Amniotic stem cell (primary cell): Measurements from ENCODE around the gene INF2.
"Not testable (repeated sequence)": the region's sequence is repeated elsewhere in the genome, so short reads cannot be mapped to it uniquely, and the experiment has no call there.

ENCODE experiments used
- DNase-seq: peaks from one replicate; lab custom pipeline; 2025; lab: John Stamatoyannopoulos, UW

INF2 gene

GRCh38 chr14:104657101-104657524 lies 32.3 kb upstream of the INF2 start:
- no peak for DNase-seq

- DNase-seq, result no peak
Measured at GRCh38 chr14:104657563-104658324, 31.7 kb upstream of the INF2 start.

- no peak for DNase-seq
Measured at GRCh38 chr14:104658325-104658712, 31.1 kb upstream of the INF2 start.

- DNase-seq, result no peak
Measured at GRCh38 chr14:104659146-104659545, 30.3 kb upstream of the INF2 start.

DNA sequence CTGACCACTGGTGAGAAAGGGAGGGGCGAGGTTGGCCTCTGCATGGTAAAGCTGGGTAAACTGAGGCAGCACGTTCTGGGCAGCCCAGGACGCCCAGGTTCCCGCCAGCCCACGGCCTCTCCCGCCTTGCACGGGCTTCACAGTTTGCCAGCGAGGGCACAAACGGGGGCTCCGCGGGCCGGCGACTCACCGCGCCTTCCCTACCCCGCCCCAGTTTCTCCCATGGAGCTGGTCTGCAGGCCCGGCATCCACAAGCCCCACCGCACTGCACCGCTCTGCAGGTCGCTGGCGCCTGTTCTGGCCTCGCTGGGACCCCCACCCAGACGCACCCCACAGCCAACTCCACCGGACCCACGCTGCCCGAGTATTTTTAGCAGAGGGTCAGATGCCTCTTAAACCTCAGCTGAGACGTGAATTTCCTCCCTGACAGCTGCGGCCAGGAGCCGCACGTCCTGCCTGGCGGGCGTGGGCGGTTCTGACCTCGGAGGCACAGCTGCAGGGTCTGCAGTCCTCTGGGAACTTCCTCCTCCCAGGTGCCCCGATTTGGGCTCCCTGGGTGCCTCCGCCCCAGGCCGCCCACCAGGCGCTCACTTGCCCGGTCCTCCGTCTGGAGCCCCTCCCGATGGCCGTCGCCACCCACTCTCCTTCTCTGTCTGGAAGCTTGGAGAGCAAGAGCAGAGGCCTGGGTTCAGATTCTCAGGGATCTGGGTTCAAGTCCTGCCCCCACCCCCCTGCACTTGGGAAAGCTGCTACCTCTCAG lies 29.5 kb upstream of the INF2 start:
- no peak for DNase-seq

- DNase-seq, result no peak
Measured at GRCh38 chr14:104660597-104660996, 28.8 kb upstream of the INF2 start.

- no peak for DNase-seq
Measured at GRCh38 chr14:104661086-104661485, 28.3 kb upstream of the INF2 start.

GRCh38 chr14:104661528-104662157 lies 27.8 kb upstream of the INF2 start:
- not testable (repeated sequence) for DNase-seq

- not testable (repeated sequence) for DNase-seq
Measured at GRCh38 chr14:104662472-104662871, 26.9 kb upstream of the INF2 start.

GRCh38 chr14:104664107-104664506 lies 25.3 kb upstream of the INF2 start:
- DNase-seq, result no peak

GRCh38 chr14:104664588-104664987 lies 24.8 kb upstream of the INF2 start:
- no peak for DNase-seq

DNA sequence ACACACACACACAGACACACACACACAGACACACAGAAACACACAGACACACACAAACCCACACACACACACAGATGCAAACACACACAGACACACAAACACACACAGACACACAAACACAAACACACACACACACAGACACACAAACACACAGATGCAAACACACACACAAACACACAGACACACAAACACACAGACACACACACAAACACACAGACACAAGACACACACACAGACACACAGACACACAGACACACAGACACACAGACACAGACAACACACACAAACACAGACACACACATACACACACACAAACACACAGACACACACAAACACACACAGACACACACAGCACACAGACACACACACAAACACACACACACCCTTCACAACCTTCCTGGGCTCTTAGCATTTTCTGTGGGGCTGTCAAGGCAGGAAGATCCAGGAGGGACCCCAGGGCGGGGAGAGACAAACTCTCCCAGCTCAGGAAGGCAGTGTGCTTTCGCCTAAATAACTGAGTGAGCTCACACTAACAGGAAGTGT lies 24.2 kb upstream of the INF2 start:
- no peak for DNase-seq

DNA sequence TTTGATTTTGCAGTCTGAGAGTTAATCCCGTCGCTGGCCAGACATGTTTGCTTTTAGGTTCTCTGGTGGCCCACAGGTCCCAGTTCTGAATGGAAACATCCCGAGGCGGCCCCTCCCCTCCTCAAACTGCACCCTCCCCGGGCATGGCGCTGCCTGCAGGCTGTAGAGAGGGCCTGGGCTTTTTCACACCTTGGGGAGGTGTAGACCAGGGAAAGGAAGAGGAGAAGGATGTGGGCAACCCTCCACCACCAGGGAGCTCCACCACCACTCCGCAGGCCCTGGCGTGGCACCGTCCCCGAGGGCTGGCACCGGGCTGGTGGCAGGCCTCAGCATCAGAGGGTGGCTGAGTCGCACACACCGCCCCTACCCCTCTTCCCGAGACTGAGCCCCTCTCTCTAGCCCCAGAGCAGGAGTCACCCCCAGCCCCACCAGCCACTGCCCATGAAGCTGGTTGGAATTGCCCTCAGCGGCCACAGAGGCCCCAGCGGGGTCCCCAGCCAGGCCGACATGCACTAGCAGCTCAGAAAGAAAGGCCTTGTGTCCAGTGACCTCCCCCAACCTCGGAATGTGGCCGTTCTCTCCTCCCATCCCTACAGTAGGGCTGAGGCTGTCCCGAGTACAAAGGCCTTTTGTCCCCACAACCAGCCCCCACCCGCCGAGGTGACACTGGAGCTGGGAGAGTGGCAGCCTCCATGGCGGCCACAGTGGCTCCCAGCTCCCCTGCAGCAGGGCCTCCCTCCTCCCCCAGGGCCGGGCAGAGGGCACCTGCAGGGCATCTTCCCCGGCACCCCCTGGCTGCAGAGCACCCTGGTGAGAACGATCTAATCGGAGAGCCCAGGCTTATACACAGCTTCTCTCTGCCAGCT lies 23.5 kb upstream of the INF2 start:
- DNase-seq, result no peak

DNA sequence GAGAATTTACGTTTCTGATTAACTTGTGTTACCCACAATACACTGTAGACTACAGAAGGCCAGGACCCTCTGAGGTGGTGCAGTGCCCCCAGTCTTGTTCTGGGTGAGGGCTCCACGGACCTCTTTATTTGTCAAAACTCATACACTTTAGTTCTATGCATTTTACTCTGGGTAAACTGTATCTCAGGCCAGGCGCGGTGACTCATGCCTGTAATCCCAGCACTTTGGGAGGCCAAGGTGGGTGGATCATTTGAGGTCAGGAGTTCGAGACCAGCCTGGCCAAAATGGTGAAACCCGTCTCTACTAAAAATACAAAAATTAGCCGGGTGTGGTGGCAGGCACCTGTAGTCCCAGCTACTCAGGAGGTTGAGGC lies 22.9 kb upstream of the INF2 start:
- not testable (repeated sequence) for DNase-seq

GRCh38 chr14:104666981-104667380 lies 22.4 kb upstream of the INF2 start:
- no peak for DNase-seq

DNA sequence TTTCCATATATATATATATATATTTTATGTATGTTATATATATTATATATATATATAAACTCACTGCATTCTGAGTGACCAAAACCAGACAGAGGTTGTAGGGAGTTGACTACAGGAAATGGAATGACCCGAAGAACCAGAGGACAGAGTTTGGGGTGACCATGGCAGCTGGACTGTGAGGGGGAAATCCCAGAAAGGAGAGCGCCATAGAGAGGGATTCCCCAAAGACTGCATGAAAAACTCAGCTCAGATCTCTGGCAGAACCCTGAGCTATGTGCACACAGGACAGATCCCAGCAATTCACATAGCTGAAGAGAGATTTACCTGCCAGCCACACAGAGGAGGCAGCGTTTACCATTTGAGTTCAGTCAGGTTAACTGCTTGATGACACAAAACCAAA lies 19.7 kb upstream of the INF2 start:
- no peak for DNase-seq

GRCh38 chr14:104671330-104671977 lies 18.0 kb upstream of the INF2 start:
- not testable (repeated sequence) for DNase-seq

- not testable (repeated sequence) for DNase-seq
Measured at GRCh38 chr14:104672119-104672518, 17.3 kb upstream of the INF2 start.

DNA sequence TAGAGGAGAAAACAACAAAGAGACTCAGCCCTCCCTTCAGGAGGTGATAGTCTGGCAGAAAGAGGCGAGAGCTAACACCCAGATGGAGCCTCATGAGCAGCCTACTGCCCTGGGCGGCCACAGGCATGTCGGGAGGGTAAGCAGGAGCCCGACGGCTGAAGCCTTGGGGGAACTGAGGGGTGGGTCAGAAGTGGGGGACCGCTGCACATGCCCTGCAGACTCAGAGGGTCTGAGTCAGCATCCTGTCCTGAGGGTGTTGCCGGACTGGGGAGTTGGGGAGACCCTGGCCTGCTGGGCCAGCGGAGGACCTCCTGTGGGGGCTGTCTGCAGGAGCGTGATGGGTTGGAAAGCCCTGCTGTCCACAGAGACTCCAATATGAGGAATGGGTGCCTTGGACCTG lies 15.9 kb upstream of the INF2 start:
- DNase-seq, result no peak

DNA sequence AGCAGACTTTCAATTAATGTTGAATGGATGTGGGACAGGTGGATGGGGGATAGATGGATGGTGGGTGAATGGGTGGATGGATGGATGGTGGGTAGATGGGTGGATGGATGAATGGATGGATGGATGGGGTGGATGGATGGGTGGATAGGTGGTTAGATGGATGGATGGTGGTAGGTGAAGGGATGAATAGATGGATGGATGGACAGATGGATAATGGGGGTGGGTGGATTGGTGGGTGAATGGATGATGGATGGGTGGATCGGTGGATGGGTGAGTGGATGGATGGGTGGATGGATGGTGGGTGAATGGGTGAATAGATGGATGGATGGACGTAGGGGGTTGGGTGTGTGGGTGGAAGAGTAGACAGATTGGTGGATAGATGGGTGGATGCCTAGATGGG lies 14.0 kb upstream of the INF2 start:
- DNase-seq, result no peak

GRCh38 chr14:104676130-104676693 lies 13.2 kb upstream of the INF2 start:
- no peak for DNase-seq
